Fibroblast of lung (primary cell): ENCODE results near the gene GNPTAB. TPM values are rescaled to one million over a fixed set of nuclear protein-coding genes. Genes with fewer than 3 reads are reported as not detected.

ENCODE experiments used
- DNase-seq, 2 donors: peaks; one replicate each; pipeline versions ENCODE4 v3.0.0 to v3.0.0-alpha.2; 2010; ENCODE audit warnings: low read depth in 2 of 2
- H2AFZ ChIP-seq: 2 replicates; pipeline ENCODE4 v1.5.1; 2012; ENCODE audit warnings: low read length, control low read depth, inconsistent platforms
- H3K27ac ChIP-seq: 2 replicates; pipeline ENCODE4 v1.5.1; 2011; ENCODE audit warnings: low read length, control low read depth; ENCODE audit not compliant: insufficient read depth
- H3K27me3 ChIP-seq: 2 replicates; pipeline ENCODE4 v1.5.1; 2011; ENCODE audit warnings: mild to moderate bottlenecking, low read length; ENCODE audit not compliant: control insufficient read depth, insufficient read depth
- H3K36me3 ChIP-seq: 2 replicates; pipeline ENCODE4 v1.5.1; 2011; ENCODE audit warnings: low read length; ENCODE audit not compliant: control insufficient read depth, insufficient read depth
- H3K4me1 ChIP-seq: 2 replicates; pipeline ENCODE4 v1.5.1; 2011; ENCODE audit warnings: low read length; ENCODE audit not compliant: control insufficient read depth, insufficient read depth; ENCODE audit errors: extremely low read depth
- H3K4me2 ChIP-seq: 2 replicates; pipeline ENCODE4 v1.5.1; 2011; ENCODE audit warnings: low read length, control low read depth; ENCODE audit not compliant: insufficient read depth; ENCODE audit errors: extremely low read depth
- H3K4me3 ChIP-seq, 4 experiments: fragments of 200-600 bp in 1 of 4; sonication (generic) in 1 of 4; replicated peaks in 1 of 4; 2 replicates each; pipeline ENCODE4 v1.5.1; 2011 to 2016; ENCODE audit warnings: low read length in 4 of 4, low read depth in 3 of 4, mild to moderate bottlenecking in 3 of 4, control low read depth in 2 of 4, inconsistent platforms in 1 of 4, mixed read lengths in 1 of 4; ENCODE audit not compliant: insufficient read depth in 1 of 4; ENCODE audit errors: control extremely low read depth in 1 of 4
- H3K79me2 ChIP-seq: 2 replicates; pipeline ENCODE4 v1.5.1; 2012; ENCODE audit warnings: mild to moderate bottlenecking, low read length, inconsistent platforms; ENCODE audit not compliant: control insufficient read depth, insufficient read depth
- H3K9ac ChIP-seq: 2 replicates; pipeline ENCODE4 v1.5.1; 2011; ENCODE audit warnings: mild to moderate bottlenecking, low read length, control low read depth; ENCODE audit not compliant: insufficient read depth
- H3K9me3 ChIP-seq: 2 replicates; pipeline ENCODE4 v1.5.1; 2012; ENCODE audit warnings: low read depth, low read length; ENCODE audit not compliant: control insufficient read depth, insufficient read depth
- H4K20me1 ChIP-seq: 2 replicates; pipeline ENCODE4 v1.5.1; 2011; ENCODE audit warnings: low read length; ENCODE audit not compliant: control insufficient read depth, insufficient read depth; ENCODE audit errors: extremely low read depth
- CTCF ChIP-seq, 2 donors: IDR thresholded peaks in 1 of 2; conservative IDR thresholded peaks in 1 of 2; 1 replicate in 1 of 2; 2 replicates in 1 of 2; pipeline ENCODE4 v1.5.1; 2011 to 2012; ENCODE audit warnings: low read length in 2 of 2, control low read depth in 1 of 2, inconsistent platforms in 1 of 2, low read depth in 1 of 2, mild to moderate bottlenecking in 1 of 2
- EZH2 ChIP-seq: IDR thresholded peaks from 2 replicates; pipeline ENCODE4 v1.5.1; 2012; ENCODE audit warnings: low read length, control low read depth, mild to moderate bottlenecking; ENCODE audit errors: missing control alignments
- polyA plus RNA-seq, 2 donors: library from polyadenylated mRNA; depleted of rRNA in 1 of 2; stranded (reverse) in 1 of 2; unstranded in 1 of 2; fragments of >200 nt; gene quantifications; 2 replicates each; pipeline ENCODE4 v1.2.1, GENCODE V29; 2011 to 2012; ENCODE audit warnings: missing spikeins in 1 of 2
- total RNA-seq: library from RNA; depleted of rRNA; stranded (reverse); fragments of >200 nt; gene quantifications from 2 replicates; pipeline ENCODE4 v1.2.1, GENCODE V29; 2014

The GNPTAB gene
- total and polyA plus RNA-seq, 2 donors (not counting 1 experiment from before 2014, with no cell fraction given): 49.7 to 58.4 TPM

DNA sequence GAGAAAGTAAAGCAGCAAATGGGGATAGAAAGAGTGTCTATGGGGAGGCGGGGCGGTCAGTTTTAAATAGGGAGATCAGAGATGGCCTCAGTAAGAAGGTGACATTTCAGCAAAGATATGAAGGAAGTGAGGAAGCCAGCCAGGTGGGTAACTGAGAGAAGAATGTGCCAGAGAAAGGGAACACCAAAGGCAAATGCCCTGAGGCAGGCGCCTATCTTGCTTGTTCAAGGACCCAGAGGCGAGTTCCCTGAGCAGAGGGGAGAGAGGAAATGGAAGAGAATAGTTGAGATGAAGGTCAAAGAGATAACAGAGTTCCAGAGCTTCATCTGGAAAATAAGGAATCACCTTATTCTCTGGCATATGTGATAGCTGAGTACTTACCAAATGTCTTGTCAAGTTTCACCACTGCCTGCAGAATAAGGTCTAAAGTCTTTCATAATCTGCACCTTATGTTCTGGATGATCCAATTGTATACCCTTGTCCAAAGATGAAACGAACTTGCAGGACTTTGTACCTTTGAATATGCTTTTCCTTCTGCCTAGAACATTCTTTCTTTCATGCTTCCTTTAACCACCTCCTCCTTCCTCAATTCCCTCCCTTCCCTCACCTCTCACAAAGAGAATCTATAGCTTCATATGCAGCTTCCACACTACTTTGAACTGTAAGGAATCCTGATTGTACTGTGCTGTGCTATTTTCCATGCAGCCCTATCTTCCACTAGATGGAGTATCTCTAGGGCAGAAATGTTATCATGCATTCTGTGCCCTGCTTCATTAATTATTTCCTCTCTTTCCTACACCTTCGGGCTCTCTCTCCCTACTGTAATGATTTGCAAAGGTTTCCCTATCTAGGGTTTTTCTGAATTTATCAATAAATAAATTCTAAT is 38.5 kb downstream of the GNPTAB start:
- TF ChIP-seq EZH2 (no peak), CTCF (conservative IDR thresholded peaks at IDR 0.05 in 1 of 2, IDR thresholded peaks at IDR 0.05 in 1 of 2; ENCODE audit: low read depth in 1 of 2, low read length in 2 of 2) (peak; percentile 17 to 20)
- no peak overlapping the region for H3K9ac ChIP-seq
- H3K27ac ChIP-seq: no peak overlapping the region
- H3K9me3 ChIP-seq: no peaks in the 10 kb centered on the region
- H3K4me3 ChIP-seq: no peak overlapping the region
- H4K20me1 ChIP-seq: no peaks in the 10 kb centered on the region
- H3K4me2 ChIP-seq: no peak overlapping the region
- H3K4me1 ChIP-seq: no peaks in the 10 kb centered on the region
- no peaks in the 10 kb centered on the region for H3K79me2 ChIP-seq
- no peak overlapping the region for H2AFZ ChIP-seq
- no peaks in the 10 kb centered on the region for H3K27me3 ChIP-seq
- H3K36me3 ChIP-seq: no peaks in the 10 kb centered on the region
- no peak for DNase-seq

- H3K27me3 ChIP-seq: no peaks in the 10 kb centered on the region
- no peaks in the 10 kb centered on the region for H3K36me3 ChIP-seq
- no peak overlapping the region for H3K27ac ChIP-seq
- no peak overlapping the region for H2AFZ ChIP-seq
- no peaks in the 10 kb centered on the region for H3K4me1 ChIP-seq
- no peak overlapping the region for H3K9ac ChIP-seq
- no peaks in the 10 kb centered on the region for H3K9me3 ChIP-seq
- no peak overlapping the region for H3K4me2 ChIP-seq
- H4K20me1 ChIP-seq: no peaks in the 10 kb centered on the region
- H3K79me2 ChIP-seq: no peaks in the 10 kb centered on the region
- no peak for TF ChIP-seq EZH2
- TF ChIP-seq CTCF (conservative IDR thresholded peaks at IDR 0.05 in 1 of 2, IDR thresholded peaks at IDR 0.05 in 1 of 2; ENCODE audit: low read depth in 1 of 2, low read length in 2 of 2): no peak
- no peak for DNase-seq
- no peak overlapping the region for H3K4me3 ChIP-seq
Measured at GRCh38 chr12:101789171-101789570, 41.6 kb downstream of the GNPTAB start.

DNA sequence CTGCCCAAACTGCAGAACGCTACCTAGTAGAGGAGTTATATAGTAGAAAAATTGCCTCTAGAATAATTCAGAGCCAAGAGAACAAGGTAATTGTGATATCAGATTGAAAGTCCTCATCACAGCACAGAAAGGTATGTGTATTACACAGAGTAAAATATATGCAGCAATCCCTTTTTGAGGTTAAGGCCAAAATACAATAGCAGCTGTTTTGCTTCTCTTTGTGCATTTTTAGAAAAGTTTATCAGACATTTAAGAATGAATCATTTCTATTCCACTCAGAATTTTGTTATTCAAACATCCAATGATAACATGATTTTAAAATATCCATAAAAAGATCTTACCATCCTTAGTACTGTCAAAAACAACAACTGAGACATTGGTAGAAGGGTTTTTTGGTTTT is 45.1 kb downstream of the GNPTAB start:
- Histone ChIP-seq H3K27ac (no peak overlapping the region), H3K36me3 (no peaks in the 10 kb centered on the region), H3K4me2 (no peak overlapping the region), H3K9ac (no peak overlapping the region), H3K79me2 (no peaks in the 10 kb centered on the region), H2AFZ (no peak overlapping the region), H3K4me3 (no peak overlapping the region), H4K20me1 (no peaks in the 10 kb centered on the region), H3K9me3 (no peaks in the 10 kb centered on the region), H3K27me3 (no peaks in the 10 kb centered on the region), H3K4me1 (peaks cover 7% of the 10 kb centered on the region)
- TF ChIP-seq CTCF (conservative IDR thresholded peaks at IDR 0.05 in 1 of 2, IDR thresholded peaks at IDR 0.05 in 1 of 2; ENCODE audit: low read depth in 1 of 2, low read length in 2 of 2): no peak
- no peak for TF ChIP-seq EZH2
- peak in 1 of 2 donors; percentile 26 for DNase-seq
